Neural crest cell (in vitro differentiated cells): ENCODE measurements around the gene ZNF546. TPM values are rescaled to one million over a fixed set of nuclear protein-coding genes. Genes with fewer than 3 reads are reported as not detected.
"Not testable (repeated sequence)": the region's sequence is repeated elsewhere in the genome, so short reads cannot be mapped to it uniquely, and the experiment has no call there.

Experiments
- DNase-seq: peaks from one replicate; pipeline ENCODE4 v3.0.0; 2021; ENCODE audit warnings: low read depth, mixed read lengths, low spot score
- H3K27ac Mint-ChIP-seq: one replicate; pipeline ENCODE4 v1.8.0; 2021; ENCODE audit warnings: mild to moderate bottlenecking, mixed read lengths; ENCODE audit not compliant: unreplicated experiment
- H3K27me3 Mint-ChIP-seq: 2 replicates; pipeline ENCODE4 v1.8.0; 2021; ENCODE audit warnings: low read depth, mild to moderate bottlenecking, mixed read lengths
- H3K36me3 Mint-ChIP-seq: 2 replicates; pipeline ENCODE4 v1.8.0; 2021; ENCODE audit warnings: low read depth, mild to moderate bottlenecking, mixed read lengths
- H3K4me1 Mint-ChIP-seq: 2 replicates; pipeline ENCODE4 v1.8.0; 2021; ENCODE audit warnings: mixed read lengths
- H3K4me3 Mint-ChIP-seq: one replicate; pipeline ENCODE4 v1.8.0; 2021; ENCODE audit warnings: mild to moderate bottlenecking, mixed read lengths
- H3K9me3 Mint-ChIP-seq: 2 replicates; pipeline ENCODE4 v1.8.0; 2021; ENCODE audit warnings: mixed read lengths
- CTCF ChIP-seq: fragments of 200-600 bp; sonication (generic); conservative IDR thresholded peaks from 2 replicates; pipeline ENCODE4 v1.5.0; 2021; ENCODE audit warnings: antibody characterized with exemption, mild to moderate bottlenecking
- long read RNA-seq: library from polyadenylated mRNA; unstranded; transcript quantifications from one replicate; pipeline ENCODE4 v2.0.0, GENCODE V29; 2020
- total RNA-seq: library from RNA; stranded (reverse); gene quantifications from 2 replicates; pipeline ENCODE4 v1.2.1, GENCODE V29; 2021

ZNF546 gene
- 5.3 and 6.5 TPM in 2 replicates for total RNA-seq
- long read RNA-seq, full-length matches to known transcripts = 8 of 12 reads
- long read RNA-seq, partial matches to known transcripts = 1 of 12 reads
- long read RNA-seq, other reads (novel, unspliced or antisense) = 3 of 12 reads

- H3K9me3 Mint-ChIP-seq = peaks cover 9% of the 10 kb centered on the region
- H3K36me3 Mint-ChIP-seq = peaks cover 22% of the 10 kb centered on the region
Observed at GRCh38 chr19:39996811-39997637, at the start of gene ZNF546. Gene ZNF546 (plus strand): TSS chr19:39997060. CDS start chr19:39998327, 1,267 bp downstream.

GRCh38 chr19:39949026-39949747 is 47.7 kb upstream of the ZNF546 start:
- H3K27me3 Mint-ChIP-seq = no peaks in the 10 kb centered on the region
- H3K4me3 Mint-ChIP-seq = no peak overlapping the region
- no peak for TF ChIP-seq CTCF
- DNase-seq = no peak
- no peaks in the 10 kb centered on the region for H3K36me3 Mint-ChIP-seq
- H3K27ac Mint-ChIP-seq = no peak overlapping the region
- no peaks in the 10 kb centered on the region for H3K4me1 Mint-ChIP-seq
- H3K9me3 Mint-ChIP-seq = no peaks in the 10 kb centered on the region

More at GRCh38 chr19:39996811-39997637, at the start of gene ZNF546:
- H3K4me3 Mint-ChIP-seq = peak within 1 kb of the TSS; percentile 91
- TF ChIP-seq CTCF = no peak
- H3K27me3 Mint-ChIP-seq = no peaks in the 10 kb centered on the region
- peak within 1 kb of the TSS; percentile 90 for H3K27ac Mint-ChIP-seq
- H3K4me1 Mint-ChIP-seq = peaks cover 30% of the 10 kb centered on the region
- DNase-seq = peak; percentile 72

GRCh38 chr19:39951065-39951650 is 45.7 kb upstream of the ZNF546 start:
- Mint-ChIP-seq H3K9me3 (no peaks in the 10 kb centered on the region), H3K27ac (no peak overlapping the region), H3K36me3 (no peaks in the 10 kb centered on the region), H3K4me3 (no peak overlapping the region), H3K27me3 (no peaks in the 10 kb centered on the region), H3K4me1 (no peaks in the 10 kb centered on the region)
- DNase-seq = no peak
- TF ChIP-seq CTCF = no peak

- no peaks in the 10 kb centered on the region for H3K4me1 Mint-ChIP-seq
- no peak for TF ChIP-seq CTCF
- no peak overlapping the region for H3K4me3 Mint-ChIP-seq
- H3K27ac Mint-ChIP-seq = peak overlapping the region; percentile 27
- no peaks in the 10 kb centered on the region for H3K27me3 Mint-ChIP-seq
- H3K36me3 Mint-ChIP-seq = no peaks in the 10 kb centered on the region
- no peaks in the 10 kb centered on the region for H3K9me3 Mint-ChIP-seq
- DNase-seq = no peak
Observed at GRCh38 chr19:39951686-39952085, 45.2 kb upstream of the ZNF546 start.

- no peaks in the 10 kb centered on the region for H3K4me1 Mint-ChIP-seq
- H3K27me3 Mint-ChIP-seq = no peaks in the 10 kb centered on the region
- no peaks in the 10 kb centered on the region for H3K36me3 Mint-ChIP-seq
- H3K9me3 Mint-ChIP-seq = no peaks in the 10 kb centered on the region
- DNase-seq = no peak
- H3K27ac Mint-ChIP-seq = no peak overlapping the region
- H3K4me3 Mint-ChIP-seq = no peak overlapping the region
- TF ChIP-seq CTCF = no peak
Observed at GRCh38 chr19:39953915-39954314, 42.9 kb upstream of the ZNF546 start.

GRCh38 chr19:39957886-39958285 is 39.0 kb upstream of the ZNF546 start:
- H3K36me3 Mint-ChIP-seq, H3K4me3 Mint-ChIP-seq, H3K27ac Mint-ChIP-seq, H3K4me1 Mint-ChIP-seq, H3K9me3 Mint-ChIP-seq, DNase-seq, H3K27me3 Mint-ChIP-seq: not testable (repeated sequence)

- H3K4me3 Mint-ChIP-seq, H3K27me3 Mint-ChIP-seq, H3K9me3 Mint-ChIP-seq, H3K36me3 Mint-ChIP-seq, H3K4me1 Mint-ChIP-seq, H3K27ac Mint-ChIP-seq, DNase-seq: not testable (repeated sequence)
Observed at GRCh38 chr19:39958942-39959341, 37.9 kb upstream of the ZNF546 start.

GRCh38 chr19:39959407-39959806 is 37.5 kb upstream of the ZNF546 start:
- H3K27ac Mint-ChIP-seq, H3K4me3 Mint-ChIP-seq, H3K9me3 Mint-ChIP-seq, H3K36me3 Mint-ChIP-seq, H3K27me3 Mint-ChIP-seq, H3K4me1 Mint-ChIP-seq, DNase-seq: not testable (repeated sequence)
